ENCODE data around the gene HS3ST4. TPM values are rescaled to one million over a fixed set of nuclear protein-coding genes. Genes with fewer than 3 reads are reported as not detected.

The HS3ST4 gene
- polyA plus RNA-seq, 1 donor from 2014 or later = 13.0 TPM

DNA sequence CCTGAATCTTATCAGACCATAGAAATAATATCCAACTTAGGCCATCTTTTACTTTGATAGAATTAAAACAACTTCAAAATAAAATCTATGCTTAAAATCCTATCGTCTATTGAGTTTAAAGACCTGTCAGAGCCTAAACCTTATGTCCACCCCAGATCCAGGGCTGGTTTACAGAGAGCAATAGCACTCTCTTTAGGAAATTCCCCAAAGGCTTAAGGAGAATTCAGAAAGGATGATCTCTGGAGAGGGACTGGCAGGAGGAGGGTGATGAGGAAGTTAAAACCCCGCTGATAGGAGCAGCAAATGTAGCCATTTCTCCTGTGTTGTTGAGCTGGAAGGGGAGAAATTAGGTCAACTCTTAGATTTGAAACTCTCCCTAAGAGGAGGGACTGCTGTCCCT lies 175.3 kb downstream of the HS3ST4 start:
- no peak for TF ChIP-seq RAD21 (conservative IDR thresholded peaks at IDR 0.05)
- no peak for TF ChIP-seq POLR2AphosphoS5 (IDR thresholded peaks at IDR 0.05)
- no peak for TF ChIP-seq SMC3 (conservative IDR thresholded peaks at IDR 0.05; ENCODE audit: poor library complexity)
- no peak for TF ChIP-seq REST (IDR thresholded peaks at IDR 0.05; ENCODE audit: borderline replicate concordance)
- TF ChIP-seq TAF1 (IDR thresholded peaks at IDR 0.05; ENCODE audit: low read depth) = no peak
- no peak for TF ChIP-seq CTCF (IDR thresholded peaks at IDR 0.05; ENCODE audit: poor library complexity, severe bottlenecking)
- no peak for TF ChIP-seq MXI1 (conservative IDR thresholded peaks at IDR 0.05; ENCODE audit: poor library complexity, severe bottlenecking)
- no peak for TF ChIP-seq EZH2 (IDR thresholded peaks at IDR 0.05; ENCODE audit: borderline replicate concordance, insufficient read depth, low read length, poor library complexity, severe bottlenecking)
- no peak for TF ChIP-seq EP300 (conservative IDR thresholded peaks at IDR 0.05; ENCODE audit: poor library complexity, severe bottlenecking)

GRCh38 chr16:25868106-25868505 lies 176.3 kb downstream of the HS3ST4 start:
- Histone ChIP-seq H3K9me3 (ENCODE audit: low read length) (peaks cover 4% of the 10 kb centered on the region), H3K4me3 (ENCODE audit: low read length) (no peak overlapping the region), H3F3A (ENCODE audit: insufficient read depth, low read length, poor library complexity, severe bottlenecking) (no peaks in the 10 kb centered on the region), H3K27ac (ENCODE audit: low read length) (no peak overlapping the region), H3K27me3 (ENCODE audit: insufficient read depth, low read depth, low read length) (no peaks in the 10 kb centered on the region), H3K9me2 (ENCODE audit: insufficient read depth, low read length) (no peaks in the 10 kb centered on the region), H3K79me2 (replicated peaks; ENCODE audit: insufficient read depth, low read length) (no peaks in the 10 kb centered on the region), H3K9ac (ENCODE audit: low read length) (no peak overlapping the region), H3K36me3 (ENCODE audit: insufficient read depth, low read length) (no peaks in the 10 kb centered on the region), H2AFZ (ENCODE audit: low read depth, low read length) (no peak overlapping the region), H3K4me2 (ENCODE audit: low read length) (no peak overlapping the region), H4K20me1 (ENCODE audit: insufficient read depth) (no peaks in the 10 kb centered on the region)
- TF ChIP-seq EP300 (conservative IDR thresholded peaks at IDR 0.05; ENCODE audit: poor library complexity, severe bottlenecking) = no peak

More for the DNA sequence above, 175.3 kb downstream of the HS3ST4 start:
- Histone ChIP-seq H3K27ac (ENCODE audit: low read length) (no peak overlapping the region), H3K9me3 (ENCODE audit: low read length) (peaks cover 4% of the 10 kb centered on the region), H3K9ac (ENCODE audit: low read length) (no peak overlapping the region), H3K4me2 (ENCODE audit: low read length) (no peak overlapping the region), H3K9me2 (ENCODE audit: insufficient read depth, low read length) (no peaks in the 10 kb centered on the region), H3K27me3 (ENCODE audit: insufficient read depth, low read depth, low read length) (no peaks in the 10 kb centered on the region), H4K20me1 (ENCODE audit: insufficient read depth) (no peaks in the 10 kb centered on the region), H3K79me2 (replicated peaks; ENCODE audit: insufficient read depth, low read length) (no peaks in the 10 kb centered on the region), H2AFZ (ENCODE audit: low read depth, low read length) (no peak overlapping the region), H3F3A (ENCODE audit: insufficient read depth, low read length, poor library complexity, severe bottlenecking) (no peaks in the 10 kb centered on the region), H3K36me3 (ENCODE audit: insufficient read depth, low read length) (no peaks in the 10 kb centered on the region), H3K4me3 (ENCODE audit: low read length) (no peak overlapping the region)

Data from neural cell (in vitro differentiated cells).